Vagina (tissue), 2 donors: ENCODE measurements around the gene AHCYL2.

ENCODE experiments used
- CTCF ChIP-seq, 3 experiments: fragments of 450-650 bp in 2 of 3; fragments of 200-600 bp in 1 of 3; sonication (generic) in 1 of 3; IDR thresholded peaks; one replicate each; pipeline ENCODE4 v1.5.1; 2017 to 2019; ENCODE audit warnings: antibody characterized with exemption in 3 of 3, mild to moderate bottlenecking in 2 of 3, moderate library complexity in 2 of 3
- POLR2A ChIP-seq, 2 donors: fragments of 450-650 bp; IDR thresholded peaks; one replicate each; pipeline ENCODE4 v1.6.1; 2017; ENCODE audit warnings: antibody characterized with exemption in 2 of 2, mild to moderate bottlenecking in 2 of 2, moderate library complexity in 2 of 2

- TF ChIP-seq CTCF (IDR thresholded peaks at IDR 0.05) (no peak), POLR2A (IDR thresholded peaks at IDR 0.05) (no peak)
Measured at GRCh38 chr7:129431911-129432643, 207.2 kb downstream of the AHCYL2 start.
